Measurements from ENCODE around the gene PRIM1. TPM values are rescaled to one million over a fixed set of nuclear protein-coding genes. Genes with fewer than 3 reads are reported as not detected.

The PRIM1 gene
- polyA plus RNA-seq, 2 of the 4 experiments (the other 2 are of a cell fraction), result 43.5 to 66.8 TPM

DNA sequence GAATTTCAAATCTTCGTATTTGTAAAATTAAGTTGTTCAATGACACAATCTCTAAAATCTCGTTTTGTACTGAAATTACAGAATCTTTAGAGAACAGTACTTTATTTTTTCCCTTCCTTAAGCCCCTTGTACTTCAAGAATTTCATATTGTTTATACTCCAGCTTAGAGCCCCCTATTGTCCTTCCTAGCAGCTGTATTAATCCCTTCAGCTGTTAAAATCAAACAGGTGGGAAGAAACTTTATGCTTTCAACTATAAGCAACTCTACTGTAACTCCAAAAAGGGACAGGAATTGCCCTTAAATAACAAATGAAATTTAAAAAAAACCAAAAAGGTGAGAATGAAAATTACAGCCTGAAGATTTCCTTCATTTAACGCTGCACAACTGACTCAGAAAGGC, 28.8 kb downstream of the PRIM1 start:
- TF ChIP-seq BCL3 (IDR thresholded peaks at IDR 0.05) (no peak), NR3C1 (IDR thresholded peaks at IDR 0.05) (no peak)
- H3K27ac ChIP-seq, result peak overlapping the region; percentile 96 to 99
- DNase-seq (ENCODE audit: low read depth in 1 of 2, low spot score in 1 of 2) (no peak), ATAC-seq (no peak), FAIRE-seq (no peak)
- WGBS (ENCODE audit: missing lambda C conversion rate), result 32% methylated on average over 3 of the region's 3 CpGs
- peak overlapping the region; percentile 85 for H3K4me2 ChIP-seq
- CTCF ChIA-PET, result interaction anchor here (1.7 to 1.8 kb wide), 2 partner anchors 83 to 87 kb away, joined by 3 read pairs; no protein-coding TSS in a partner anchor
- H3K4me1 ChIP-seq, result peaks cover 52% of the 10 kb centered on the region
- H3K9me3 ChIP-seq, result no peaks in the 10 kb centered on the region
- H3K4me3 ChIP-seq, result peak overlapping the region; percentile 99
- POLR2A ChIA-PET, result interaction anchor here (3.2 kb wide), 1 partner anchor 35 kb away, joined by 72 read pairs; the partner anchor contains the start of gene PTGES3

DNA sequence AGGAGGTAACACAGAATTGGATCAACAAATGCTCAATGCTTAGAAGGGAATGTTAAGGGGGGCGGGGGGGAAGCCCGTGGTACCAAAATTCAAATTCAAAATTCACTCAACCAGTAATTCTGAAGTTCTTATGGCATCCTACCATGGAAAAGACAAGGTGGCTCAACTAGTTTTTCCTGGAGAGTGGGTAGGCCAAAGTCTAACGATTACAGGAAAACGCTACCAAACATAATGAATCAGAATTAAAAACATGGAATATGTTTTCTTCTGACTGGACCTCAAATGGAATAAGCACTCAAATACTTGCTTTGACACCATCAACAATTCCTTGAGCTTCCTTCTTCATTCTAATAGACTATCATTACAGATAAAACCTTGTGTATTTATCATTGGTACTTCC, 29.3 kb downstream of the PRIM1 start:
- H3K9me3 ChIP-seq, result no peaks in the 10 kb centered on the region
- no peak for FAIRE-seq
- CTCF ChIA-PET, result interaction anchor here (1.7 to 1.8 kb wide), 2 partner anchors 83 to 86 kb away, joined by 3 read pairs; no protein-coding TSS in a partner anchor
- ATAC-seq, result no peak
- WGBS (ENCODE audit: missing lambda C conversion rate), result 85% methylated on average over 3 of the region's 4 CpGs
- no peak for DNase-seq (ENCODE audit: low read depth in 1 of 2, low spot score in 1 of 2)
- POLR2A ChIA-PET, result interaction anchor here (1.1 kb wide), 1 partner anchor 34 kb away, joined by 4 read pairs; the partner anchor contains the start of gene PTGES3
- peak overlapping the region; percentile 85 for H3K4me2 ChIP-seq
- TF ChIP-seq HDAC2 (IDR thresholded peaks at IDR 0.05) (no peak), POLR2AphosphoS2 (conservative IDR thresholded peaks at IDR 0.05; ENCODE audit: low read length) (no peak), NPAS2 (CRISPR knock-in tag; IDR thresholded peaks at IDR 0.05; ENCODE audit: borderline replicate concordance) (no peak), JUN (IDR thresholded peaks at IDR 0.05) (no peak), HOXB5 (CRISPR knock-in tag; IDR thresholded peaks at IDR 0.05) (no peak), PBX3 (IDR thresholded peaks at IDR 0.05) (no peak), CBX8 (IDR thresholded peaks at IDR 0.05) (no peak), FOXS1 (CRISPR knock-in tag; IDR thresholded peaks at IDR 0.05) (no peak), ZNF302 (CRISPR knock-in tag; IDR thresholded peaks at IDR 0.05) (no peak), NFE2L2 (conservative IDR thresholded peaks at IDR 0.05; ENCODE audit: low read length) (no peak)
- H3K4me3 ChIP-seq, result peak overlapping the region; percentile 99
- H3K4me1 ChIP-seq, result peaks cover 56% of the 10 kb centered on the region
- no peak overlapping the region; a peak in 1 of 6 replicates for H3K27ac ChIP-seq

- no peak for ATAC-seq
- 51% methylated on average over 2 of the region's 2 CpGs for WGBS (ENCODE audit: missing lambda C conversion rate)
- ChIA-PET POLR2A (interaction anchor here (1.1 to 1.9 kb wide), 2 partner anchors 33 kb away, joined by 4 to 14 read pairs; partner anchors contain the start of gene PTGES3), CTCF (no interaction called here)
- H3K27ac ChIP-seq, result 0 out of 6 replicates have a peak overlapping the region, but pooled peaks of 1 of the 2 experiments have one; percentile 14
- H3K4me3 ChIP-seq, result peak overlapping the region; percentile 99; the same call in 1 of the 3 replicates
- no peak for FAIRE-seq
- DNase-seq (ENCODE audit: low read depth in 1 of 2, low spot score in 1 of 2), result no peak
- H3K4me1 ChIP-seq, result peaks cover 56% of the 10 kb centered on the region
- H3K9me3 ChIP-seq, result no peaks in the 10 kb centered on the region
- TF ChIP-seq NFE2L2 (conservative IDR thresholded peaks at IDR 0.05; ENCODE audit: low read length) (no peak), TFCP2L1 (CRISPR knock-in tag; IDR thresholded peaks at IDR 0.05) (no peak), RFX5 (IDR thresholded peaks at IDR 0.05) (no peak), HOXB13 (CRISPR knock-in tag; IDR thresholded peaks at IDR 0.05; ENCODE audit: low read depth) (no peak), PBX3 (IDR thresholded peaks at IDR 0.05) (no peak), HOXB5 (CRISPR knock-in tag; IDR thresholded peaks at IDR 0.05) (no peak), EHMT2 (IDR thresholded peaks at IDR 0.05; ENCODE audit: low read depth) (no peak), HEYL (CRISPR knock-in tag; IDR thresholded peaks at IDR 0.05) (no peak), CHD4 (IDR thresholded peaks at IDR 0.05; ENCODE audit: borderline replicate concordance) (no peak), BHLHE40 (IDR thresholded peaks at IDR 0.05; ENCODE audit: low read depth, low read length) (no peak)
- TF ChIP-seq, protein P1, sequence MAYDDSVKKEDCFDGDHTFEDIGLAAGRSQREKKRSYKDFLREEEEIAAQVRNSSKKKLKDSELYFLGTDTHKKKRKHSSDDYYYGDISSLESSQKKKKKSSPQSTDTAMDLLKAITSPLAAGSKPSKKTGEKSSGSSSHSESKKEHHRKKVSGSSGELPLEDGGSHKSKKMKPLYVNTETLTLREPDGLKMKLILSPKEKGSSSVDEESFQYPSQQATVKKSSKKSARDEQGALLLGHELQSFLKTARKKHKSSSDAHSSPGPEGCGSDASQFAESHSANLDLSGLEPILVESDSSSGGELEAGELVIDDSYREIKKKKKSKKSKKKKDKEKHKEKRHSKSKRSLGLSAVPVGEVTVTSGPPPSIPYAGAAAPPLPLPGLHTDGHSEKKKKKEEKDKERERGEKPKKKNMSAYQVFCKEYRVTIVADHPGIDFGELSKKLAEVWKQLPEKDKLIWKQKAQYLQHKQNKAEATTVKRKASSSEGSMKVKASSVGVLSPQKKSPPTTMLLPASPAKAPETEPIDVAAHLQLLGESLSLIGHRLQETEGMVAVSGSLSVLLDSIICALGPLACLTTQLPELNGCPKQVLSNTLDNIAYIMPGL (CRISPR knock-in tag; IDR thresholded peaks at IDR 0.05; ENCODE audit: borderline replicate concordance), result no peak
- H3K4me2 ChIP-seq, result peak overlapping the region; percentile 85
These were observed 30.4 kb downstream of the PRIM1 start for GRCh38 chr12:56721721-56722120.

Measured in A549 (cell line).